NCI-H128 (cell line): Measurements from ENCODE around the gene LRPAP1.

Source experiments
- DNase-seq: peaks from one replicate; lab custom pipeline; 2025; ENCODE audit not compliant: unreplicated experiment; lab: John Stamatoyannopoulos, UW

LRPAP1 gene

GRCh38 chr4:3486541-3487540 is 45.4 kb downstream of the LRPAP1 start:
- DNase-seq, result no peak

GRCh38 chr4:3485886-3486540 is 46.2 kb downstream of the LRPAP1 start:
- DNase-seq, result no peak

GRCh38 chr4:3485011-3485791 is 47.0 kb downstream of the LRPAP1 start:
- no peak for DNase-seq

GRCh38 chr4:3484057-3484973 is 47.9 kb downstream of the LRPAP1 start:
- DNase-seq, result no peak

- DNase-seq, result no peak
Measured at GRCh38 chr4:3483471-3483921, 48.7 kb downstream of the LRPAP1 start.

- DNase-seq, result no peak
Measured at GRCh38 chr4:3482707-3483106, 49.5 kb downstream of the LRPAP1 start.

GRCh38 chr4:3481783-3482393 is 50.3 kb downstream of the LRPAP1 start:
- no peak for DNase-seq

- no peak for DNase-seq
Measured at GRCh38 chr4:3481113-3481531, 51.1 kb downstream of the LRPAP1 start.

- DNase-seq, result peak; percentile 31
Measured at GRCh38 chr4:3480528-3481112, 51.6 kb downstream of the LRPAP1 start.

- no peak for DNase-seq
Measured at GRCh38 chr4:3479358-3480101, 52.7 kb downstream of the LRPAP1 start.

- no peak for DNase-seq
Measured at GRCh38 chr4:3478446-3479357, 53.5 kb downstream of the LRPAP1 start.

- DNase-seq, result no peak
Measured at GRCh38 chr4:3477750-3478430, 54.3 kb downstream of the LRPAP1 start.

GRCh38 chr4:3476936-3477749 is 55.1 kb downstream of the LRPAP1 start:
- DNase-seq, result no peak

GRCh38 chr4:3476341-3476747 is 55.9 kb downstream of the LRPAP1 start:
- no peak for DNase-seq

- DNase-seq, result no peak
Measured at GRCh38 chr4:3475713-3476260, 56.4 kb downstream of the LRPAP1 start.
